Superior temporal gyrus (tissue), 1 donor: ENCODE results near the gene IFIT5.
"Not testable (repeated sequence)": the region's sequence is repeated elsewhere in the genome, so short reads cannot be mapped to it uniquely, and the experiment has no call there.

Source experiments
- DNase-seq: peaks from one replicate; pipeline ENCODE4 v3.0.0-alpha.2; 2016; ENCODE audit errors: extremely low spot score

IFIT5 gene

GRCh38 chr10:89431977-89432376 lies 17.6 kb downstream of the IFIT5 start:
- no peak for DNase-seq

GRCh38 chr10:89438525-89438924 lies 24.2 kb downstream of the IFIT5 start:
- DNase-seq: no peak

GRCh38 chr10:89440226-89441009 lies 26.1 kb downstream of the IFIT5 start:
- DNase-seq: no peak

GRCh38 chr10:89442289-89442688 lies 27.9 kb downstream of the IFIT5 start:
- no peak for DNase-seq

GRCh38 chr10:89444819-89445218 lies 30.5 kb downstream of the IFIT5 start:
- DNase-seq: not testable (repeated sequence)

- no peak for DNase-seq
Measured at GRCh38 chr10:89450901-89451300, 36.5 kb downstream of the IFIT5 start.

- DNase-seq: no peak
Measured at GRCh38 chr10:89452193-89452592, 37.8 kb downstream of the IFIT5 start.

- DNase-seq: no peak
Measured at GRCh38 chr10:89454561-89455347, 40.4 kb downstream of the IFIT5 start.

- no peak for DNase-seq
Measured at GRCh38 chr10:89458291-89458690, 43.9 kb downstream of the IFIT5 start.

GRCh38 chr10:89458784-89459183 lies 44.4 kb downstream of the IFIT5 start:
- DNase-seq: no peak

- no peak for DNase-seq
Measured at GRCh38 chr10:89463846-89464537, 49.6 kb downstream of the IFIT5 start.

- DNase-seq: no peak
Measured at GRCh38 chr10:89465196-89465595, 50.8 kb downstream of the IFIT5 start.

- DNase-seq: no peak
Measured at GRCh38 chr10:89466599-89467035, 52.2 kb downstream of the IFIT5 start.

GRCh38 chr10:89468191-89468965 lies 54.0 kb downstream of the IFIT5 start:
- no peak for DNase-seq

- no peak for DNase-seq
Measured at GRCh38 chr10:89469517-89469916, 55.1 kb downstream of the IFIT5 start.
